ENCODE results near the gene PKP2. TPM values are rescaled to one million over a fixed set of nuclear protein-coding genes. Genes with fewer than 3 reads are reported as not detected.

Gene PKP2
- total RNA-seq, 6 donors from 2014 or later, result 2.5 to 14.8 (median 5.5) TPM

DNA sequence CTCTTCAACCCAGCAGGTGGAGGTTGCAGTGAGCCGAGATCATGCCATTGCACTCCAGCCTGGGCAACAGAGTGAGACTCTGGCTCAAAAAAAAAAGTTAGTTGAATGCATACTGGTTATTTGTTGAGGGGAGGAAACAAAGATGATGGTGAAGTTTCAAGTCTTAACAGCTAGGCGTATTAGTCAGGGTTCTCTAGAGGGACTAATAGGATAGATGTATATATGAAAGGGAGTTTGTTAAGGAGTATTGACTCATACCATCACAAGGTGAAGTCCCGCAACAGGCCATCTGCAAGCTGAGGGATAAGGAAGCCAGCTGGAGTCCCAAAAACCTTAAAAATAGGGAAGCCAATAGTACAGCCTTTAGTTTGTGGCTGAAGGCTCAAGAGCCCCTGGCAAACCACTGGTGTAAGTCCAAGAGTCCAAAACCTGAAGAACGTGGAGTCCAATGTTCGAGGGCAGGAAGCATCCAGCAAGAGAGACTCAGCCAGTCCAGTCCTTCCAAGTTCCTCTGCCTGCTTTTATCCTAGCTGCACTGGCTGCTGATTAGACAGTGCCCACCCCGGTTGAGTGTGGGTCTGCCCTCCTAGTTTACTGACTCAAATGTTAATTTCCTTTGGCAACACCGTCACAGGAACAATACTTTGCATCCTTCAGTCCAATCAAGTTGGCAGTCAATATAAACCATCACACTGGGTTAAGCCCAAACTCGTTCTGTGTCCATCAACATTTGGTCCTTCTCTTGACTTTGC, 26.1 kb upstream of the PKP2 start:
- no peak overlapping the region for H3K27ac ChIP-seq
- WGBS, 2 donors, result 83 to 84% methylated on average over 8 of the region's 8 CpGs
- H3K4me1 ChIP-seq, result no peaks in the 10 kb centered on the region
- no peaks in the 10 kb centered on the region for H3K9me3 ChIP-seq
- H3K27me3 ChIP-seq, result no peaks in the 10 kb centered on the region
- TF ChIP-seq, protein P1, sequence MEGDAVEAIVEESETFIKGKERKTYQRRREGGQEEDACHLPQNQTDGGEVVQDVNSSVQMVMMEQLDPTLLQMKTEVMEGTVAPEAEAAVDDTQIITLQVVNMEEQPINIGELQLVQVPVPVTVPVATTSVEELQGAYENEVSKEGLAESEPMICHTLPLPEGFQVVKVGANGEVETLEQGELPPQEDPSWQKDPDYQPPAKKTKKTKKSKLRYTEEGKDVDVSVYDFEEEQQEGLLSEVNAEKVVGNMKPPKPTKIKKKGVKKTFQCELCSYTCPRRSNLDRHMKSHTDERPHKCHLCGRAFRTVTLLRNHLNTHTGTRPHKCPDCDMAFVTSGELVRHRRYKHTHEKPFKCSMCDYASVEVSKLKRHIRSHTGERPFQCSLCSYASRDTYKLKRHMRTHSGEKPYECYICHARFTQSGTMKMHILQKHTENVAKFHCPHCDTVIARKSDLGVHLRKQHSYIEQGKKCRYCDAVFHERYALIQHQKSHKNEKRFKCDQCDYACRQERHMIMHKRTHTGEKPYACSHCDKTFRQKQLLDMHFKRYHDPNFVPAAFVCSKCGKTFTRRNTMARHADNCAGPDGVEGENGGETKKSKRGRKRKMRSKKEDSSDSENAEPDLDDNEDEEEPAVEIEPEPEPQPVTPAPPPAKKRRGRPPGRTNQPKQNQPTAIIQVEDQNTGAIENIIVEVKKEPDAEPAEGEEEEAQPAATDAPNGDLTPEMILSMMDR (IDR thresholded peaks at IDR 0.05), result no peak
- TF ChIP-seq EP300 (IDR thresholded peaks at IDR 0.05), result no peak
- TF ChIP-seq POLR2A (IDR thresholded peaks at IDR 0.05), result no peak
- TF ChIP-seq POLR2AphosphoS5 (IDR thresholded peaks at IDR 0.05), result no peak
- ATAC-seq (ENCODE audit: low FRiP score in 2 of 2) (no peak), DNase-seq (no peak)
- H3K4me3 ChIP-seq, result no peak overlapping the region
- no peaks in the 10 kb centered on the region for H3K36me3 ChIP-seq

DNA sequence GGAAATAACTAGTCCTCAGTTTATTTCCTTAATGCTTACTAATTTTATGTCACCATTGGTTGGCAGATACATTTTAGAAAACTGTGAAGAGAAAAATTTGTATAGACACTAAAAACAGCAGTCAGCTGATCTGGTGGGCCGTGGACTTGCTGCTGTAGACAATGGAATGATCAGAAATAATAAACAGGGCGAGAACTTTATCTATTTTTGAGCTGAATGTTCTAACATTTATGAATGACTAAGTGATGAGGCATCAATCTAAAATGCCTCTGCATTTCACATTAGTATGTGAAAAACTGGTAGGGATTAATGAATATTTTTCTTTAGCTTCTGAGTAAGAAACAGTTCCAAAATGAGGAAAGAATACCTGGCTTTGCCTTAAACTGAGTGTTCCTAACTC, 24.8 kb upstream of the PKP2 start:
- H3K4me1 ChIP-seq, result no peaks in the 10 kb centered on the region
- DNase-seq (no peak), ATAC-seq (ENCODE audit: low FRiP score in 2 of 2) (no peak)
- TF ChIP-seq, protein P1 (IDR thresholded peaks at IDR 0.05), result no peak
- no peak for TF ChIP-seq POLR2A (IDR thresholded peaks at IDR 0.05)
- TF ChIP-seq EP300 (IDR thresholded peaks at IDR 0.05), result no peak
- no peak for TF ChIP-seq POLR2AphosphoS5 (IDR thresholded peaks at IDR 0.05)
- no peaks in the 10 kb centered on the region for H3K36me3 ChIP-seq
- H3K4me3 ChIP-seq, result no peak overlapping the region
- WGBS, 2 donors, result 33 to 60% methylated on average over 2 of the region's 2 CpGs
- no peak overlapping the region for H3K27ac ChIP-seq
- H3K9me3 ChIP-seq, result no peaks in the 10 kb centered on the region
- H3K27me3 ChIP-seq, result no peaks in the 10 kb centered on the region

DNA sequence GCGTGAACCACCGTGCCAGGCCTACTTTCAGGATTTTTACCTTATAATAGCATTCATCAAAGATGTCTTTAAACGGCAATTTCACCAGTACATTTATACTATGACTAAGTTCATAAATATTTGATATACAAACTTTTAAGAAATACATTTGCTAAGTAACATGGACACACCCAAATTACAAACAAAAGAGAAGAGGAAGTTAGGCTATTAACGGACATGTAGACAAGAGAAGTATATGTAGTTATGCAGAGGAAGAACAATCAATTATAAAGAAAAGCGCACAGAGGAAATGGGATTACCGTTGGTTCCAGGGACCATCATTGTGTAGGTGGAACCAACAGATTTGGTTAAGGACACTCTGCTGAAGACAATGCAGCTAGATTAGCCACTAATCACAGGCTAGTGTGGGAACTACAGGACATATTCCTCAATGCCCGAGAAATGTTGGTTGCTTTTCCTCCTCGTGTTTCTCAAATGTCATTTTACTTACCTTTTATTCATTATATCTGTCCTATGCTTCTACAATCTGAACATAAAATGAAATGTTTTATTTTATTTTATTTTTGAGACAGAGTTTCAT, 24.0 kb upstream of the PKP2 start:
- no peaks in the 10 kb centered on the region for H3K9me3 ChIP-seq
- H3K36me3 ChIP-seq, result no peaks in the 10 kb centered on the region
- WGBS, 2 donors, result 42 to 57% methylated on average over 8 of the region's 8 CpGs
- TF ChIP-seq POLR2AphosphoS5 (IDR thresholded peaks at IDR 0.05), result no peak
- no peak for TF ChIP-seq EP300 (IDR thresholded peaks at IDR 0.05)
- TF ChIP-seq, protein P1 (IDR thresholded peaks at IDR 0.05), result no peak
- no peak for TF ChIP-seq POLR2A (IDR thresholded peaks at IDR 0.05)
- H3K4me1 ChIP-seq, result no peaks in the 10 kb centered on the region
- DNase-seq (no peak), ATAC-seq (ENCODE audit: low FRiP score in 2 of 2) (peak in 1 of 2 donors; percentile 45)
- no peak overlapping the region for H3K27ac ChIP-seq
- no peak overlapping the region for H3K4me3 ChIP-seq
- no peaks in the 10 kb centered on the region for H3K27me3 ChIP-seq

DNA sequence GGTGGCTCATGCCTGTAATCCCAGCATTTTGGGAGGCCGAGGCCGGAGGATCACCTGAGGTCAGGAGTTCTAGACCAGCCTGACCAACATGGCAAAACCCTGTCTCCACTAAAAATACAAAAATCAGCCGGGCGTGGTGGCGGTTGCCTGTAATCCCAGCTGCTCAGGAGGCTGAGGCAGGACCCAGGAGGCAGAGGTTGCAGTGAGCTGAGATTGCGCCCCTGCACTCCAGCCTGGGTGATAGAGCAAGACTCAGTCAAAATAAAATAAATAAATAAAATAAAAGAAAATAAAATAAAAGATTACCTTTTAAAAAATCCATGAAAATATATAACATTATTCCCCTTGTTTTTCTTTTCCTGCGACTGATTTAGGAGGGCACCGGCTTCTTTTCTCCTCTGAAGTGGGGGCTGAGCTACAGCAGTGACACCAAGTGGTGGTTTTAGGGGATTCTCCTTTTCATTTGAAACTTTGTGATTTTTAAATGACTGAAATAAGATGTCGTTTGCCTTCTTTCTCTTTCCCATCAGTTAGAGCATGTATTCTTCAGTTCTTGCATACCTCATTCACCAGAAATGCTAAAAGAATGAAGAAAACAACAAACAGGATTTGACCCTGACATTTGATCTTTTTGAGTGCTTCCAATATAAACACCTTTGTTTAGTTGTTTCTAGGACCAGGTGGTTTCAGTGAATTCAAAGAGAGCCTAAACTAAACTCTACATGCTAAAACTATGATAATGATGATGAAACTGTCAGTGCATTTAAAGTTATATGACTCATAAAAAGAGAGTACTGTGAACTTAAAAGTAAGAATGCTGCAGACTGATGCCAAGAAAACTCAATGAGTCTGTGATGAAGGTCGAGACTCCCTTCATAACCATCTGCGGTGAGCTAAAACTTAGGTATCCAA, 22.6 kb upstream of the PKP2 start:
- DNase-seq, result no peak

More for the DNA sequence above, 22.6 kb upstream of the PKP2 start:
- 51 to 58% methylated on average over 11 of the region's 11 CpGs for WGBS, 2 donors
- ATAC-seq (ENCODE audit: low FRiP score in 2 of 2), result peak in 1 of 2 donors; percentile 55
- no peaks in the 10 kb centered on the region for H3K27me3 ChIP-seq
- no peaks in the 10 kb centered on the region for H3K36me3 ChIP-seq
- no peaks in the 10 kb centered on the region for H3K9me3 ChIP-seq
- no peak overlapping the region for H3K4me3 ChIP-seq
- H3K4me1 ChIP-seq, result no peaks in the 10 kb centered on the region
- no peak overlapping the region for H3K27ac ChIP-seq
- TF ChIP-seq, protein P1 (IDR thresholded peaks at IDR 0.05), result peak in 3 of 6 experiments; percentile 13 to 28 (median 22)
- no peak for TF ChIP-seq POLR2A (IDR thresholded peaks at IDR 0.05)
